ENCODE results near the gene GALNT4. TPM values are rescaled to one million over a fixed set of nuclear protein-coding genes. Genes with fewer than 3 reads are reported as not detected.

Gene GALNT4
- total RNA-seq, 1 donor from 2014 or later, result 2.8 TPM

GRCh38 chr12:89484470-89484869 is 40.1 kb downstream of the GALNT4 start:
- Histone ChIP-seq H3F3A (ENCODE audit: low read depth) (no peaks in the 10 kb centered on the region), H3K9me3 (ENCODE audit: low read depth) (no peaks in the 10 kb centered on the region), H3K27me3 (no peaks in the 10 kb centered on the region), H4K20me1 (ENCODE audit: low read depth) (no peaks in the 10 kb centered on the region), H3K79me2 (ENCODE audit: low read depth) (no peaks in the 10 kb centered on the region), H3K4me3 (no peak overlapping the region), H3K4me1 (peaks cover 9% of the 10 kb centered on the region), H2AFZ (replicated peaks) (no peak overlapping the region), H3K27ac (no peak overlapping the region), H3K9ac (no peak overlapping the region), H3K36me3 (no peaks in the 10 kb centered on the region), H3K4me2 (no peak overlapping the region)
- H3K9me3 Mint-ChIP-seq, result no peaks in the 10 kb centered on the region
- H3K4me1 Mint-ChIP-seq, result peaks cover 9% of the 10 kb centered on the region
- no peak overlapping the region for H3K27ac Mint-ChIP-seq
- peaks cover 12% of the 10 kb centered on the region for H3K36me3 Mint-ChIP-seq
- no peak overlapping the region for H3K4me3 Mint-ChIP-seq
- TF ChIP-seq EZH2phosphoT487 (IDR thresholded peaks at IDR 0.05) (no peak), CTCF (IDR thresholded peaks at IDR 0.05) (no peak), EZH2 (IDR thresholded peaks at IDR 0.05) (no peak)
- DNase-seq (ENCODE audit: low spot score), result no peak
- H3K27me3 Mint-ChIP-seq (ENCODE audit: insufficient read depth, low read depth), result no peaks in the 10 kb centered on the region

- Histone ChIP-seq H3F3A (ENCODE audit: low read depth) (no peaks in the 10 kb centered on the region), H3K36me3 (no peaks in the 10 kb centered on the region)
Measured at GRCh38 chr12:89481213-89481914, 43.2 kb downstream of the GALNT4 start.

GRCh38 chr12:89479982-89480381 is 44.6 kb downstream of the GALNT4 start:
- H3K9me3 ChIP-seq (ENCODE audit: low read depth), result no peaks in the 10 kb centered on the region
- H3K27me3 ChIP-seq, result no peaks in the 10 kb centered on the region
- no peak overlapping the region for H3K4me3 ChIP-seq
- H3K4me1 ChIP-seq, result no peaks in the 10 kb centered on the region
- Mint-ChIP-seq H3K9me3 (no peaks in the 10 kb centered on the region), H3K4me3 (no peak overlapping the region), H3K27ac (no peak overlapping the region), H3K4me1 (no peaks in the 10 kb centered on the region), H3K27me3 (ENCODE audit: insufficient read depth, low read depth) (peaks cover 2% of the 10 kb centered on the region), H3K36me3 (peaks cover 4% of the 10 kb centered on the region)
- no peaks in the 10 kb centered on the region for H3K79me2 ChIP-seq (ENCODE audit: low read depth)
- H4K20me1 ChIP-seq (ENCODE audit: low read depth), result no peaks in the 10 kb centered on the region
- no peaks in the 10 kb centered on the region for H3F3A ChIP-seq (ENCODE audit: low read depth)
- no peak overlapping the region for H3K9ac ChIP-seq
- H3K36me3 ChIP-seq, result no peaks in the 10 kb centered on the region
- no peak overlapping the region for H3K4me2 ChIP-seq
- H2AFZ ChIP-seq (replicated peaks), result no peak overlapping the region
- TF ChIP-seq EZH2 (IDR thresholded peaks at IDR 0.05) (no peak), EZH2phosphoT487 (IDR thresholded peaks at IDR 0.05) (no peak), CTCF (IDR thresholded peaks at IDR 0.05) (no peak)
- H3K27ac ChIP-seq, result no peak overlapping the region
- DNase-seq (ENCODE audit: low spot score), result no peak

More at GRCh38 chr12:89481213-89481914, 43.2 kb downstream of the GALNT4 start:
- H3K4me1 ChIP-seq, result peaks cover 6% of the 10 kb centered on the region
- H3K9me3 ChIP-seq (ENCODE audit: low read depth), result no peaks in the 10 kb centered on the region
- peaks cover 2% of the 10 kb centered on the region for H3K27me3 Mint-ChIP-seq (ENCODE audit: insufficient read depth, low read depth)
- TF ChIP-seq EZH2 (IDR thresholded peaks at IDR 0.05), result no peak
- TF ChIP-seq CTCF (IDR thresholded peaks at IDR 0.05), result no peak
- TF ChIP-seq EZH2phosphoT487 (IDR thresholded peaks at IDR 0.05), result no peak
- H3K27ac ChIP-seq, result no peak overlapping the region
- peaks cover 7% of the 10 kb centered on the region for H3K36me3 Mint-ChIP-seq
- no peaks in the 10 kb centered on the region for H4K20me1 ChIP-seq (ENCODE audit: low read depth)
- H3K27me3 ChIP-seq, result no peaks in the 10 kb centered on the region
- no peak overlapping the region for H3K4me2 ChIP-seq
- DNase-seq (ENCODE audit: low spot score), result no peak
- H3K27ac Mint-ChIP-seq, result no peak overlapping the region
- peaks cover 4% of the 10 kb centered on the region for H3K4me1 Mint-ChIP-seq
- no peak overlapping the region for H3K9ac ChIP-seq
- H2AFZ ChIP-seq (replicated peaks), result no peak overlapping the region
- no peaks in the 10 kb centered on the region for H3K9me3 Mint-ChIP-seq
- no peaks in the 10 kb centered on the region for H3K79me2 ChIP-seq (ENCODE audit: low read depth)
- no peak overlapping the region for H3K4me3 Mint-ChIP-seq
- H3K4me3 ChIP-seq, result no peak overlapping the region
